Uterus (tissue), 4 donors: ENCODE results near the gene CDCA5. TPM values are rescaled to one million over a fixed set of nuclear protein-coding genes. Genes with fewer than 3 reads are reported as not detected.

Experiments used
- DNase-seq, 2 donors: peaks; one replicate each; pipeline ENCODE4 v3.0.0-alpha.2; 2019 to 2020
- H3K27ac ChIP-seq, 2 donors: fragments of 200-600 bp; sonication (generic); 1 replicate in 1 of 2; 2 replicates in 1 of 2; pipeline ENCODE4 v1.5.1; 2016 to 2018
- H3K27me3 ChIP-seq, 2 donors: fragments of 200-600 bp; sonication (generic); one replicate each; pipeline ENCODE4 v1.5.1; 2018 to 2019; ENCODE audit warnings: control low read depth in 1 of 2
- H3K36me3 ChIP-seq, 2 donors: fragments of 200-600 bp; sonication (generic); one replicate each; pipeline ENCODE4 v1.5.1; 2019; ENCODE audit warnings: control low read depth in 1 of 2
- H3K4me1 ChIP-seq, 2 donors: fragments of 200-600 bp; sonication (generic); one replicate each; pipeline ENCODE4 v1.5.1; 2018 to 2019; ENCODE audit warnings: control low read depth in 1 of 2
- H3K4me3 ChIP-seq, 2 donors: fragments of 200-600 bp; sonication (generic); 1 replicate in 1 of 2; 2 replicates in 1 of 2; pipeline ENCODE4 v1.5.1; 2018 to 2019; ENCODE audit warnings: mild to moderate bottlenecking in 1 of 2
- H3K9me3 ChIP-seq, 2 donors: fragments of 200-600 bp; sonication (generic); one replicate each; pipeline ENCODE4 v1.5.1; 2019; ENCODE audit warnings: control low read depth in 1 of 2
- POLR2A ChIP-seq, 2 donors: fragments of 450-650 bp; IDR thresholded peaks; one replicate each; pipeline ENCODE4 v1.6.1; 2016; ENCODE audit warnings: antibody characterized with exemption in 2 of 2, mild to moderate bottlenecking in 1 of 2, moderate library complexity in 1 of 2
- intact Hi-C: fragments of 100-400 bp; cut with DNase I; formaldehyde crosslinking; loops from one replicate; pipeline ENCODE4 v1.15.1; 2023; ENCODE audit warnings: low total_unique reads
- total RNA-seq, 4 donors: library from RNA; depleted of rRNA in 3 of 4; stranded (reverse); fragments of >200 nt in 3 of 4; gene quantifications; one replicate each; pipeline versions ENCODE4 v1.1.0 to v1.2.4, GENCODE V29; 2014 to 2023
- TF ChIP-seq, protein P1 (sequence below), 4 experiments: fragments of 200-600 bp in 2 of 4; fragments of 450-650 bp in 2 of 4; sonication (generic) in 2 of 4; IDR thresholded peaks; one replicate each; pipeline ENCODE4 v1.5.1; 2016 to 2019; ENCODE audit warnings: antibody characterized with exemption in 4 of 4, mild to moderate bottlenecking in 2 of 4, moderate library complexity in 1 of 4
- donor health status: DM: yes; HTN: yes; CAD: no.

Gene CDCA5
- total RNA-seq, 4 donors from 2014 or later = 0.30 to 7.1 (median 0.77) TPM; not detected in 1

DNA sequence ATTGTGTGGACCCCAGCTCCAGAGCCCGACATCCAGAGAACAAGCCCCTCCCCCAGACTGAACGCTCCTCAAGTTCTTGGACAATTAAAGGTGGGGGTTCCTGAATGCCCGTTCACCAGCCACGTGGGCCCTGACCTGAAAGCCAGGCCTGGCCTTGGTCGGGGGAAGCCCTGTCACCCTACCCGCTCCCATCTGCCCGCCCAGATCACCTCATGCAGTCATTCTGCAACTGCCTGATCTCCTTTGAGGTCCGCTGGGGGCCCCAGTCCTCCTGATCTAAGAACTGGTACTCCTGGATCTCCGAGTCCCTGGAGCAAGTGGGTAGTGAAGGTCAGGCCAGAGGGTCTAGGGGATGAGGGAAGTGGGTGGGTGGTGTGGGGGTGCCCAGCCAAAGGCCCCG is 16.4 kb downstream of the CDCA5 start:
- TF ChIP-seq, protein P1, sequence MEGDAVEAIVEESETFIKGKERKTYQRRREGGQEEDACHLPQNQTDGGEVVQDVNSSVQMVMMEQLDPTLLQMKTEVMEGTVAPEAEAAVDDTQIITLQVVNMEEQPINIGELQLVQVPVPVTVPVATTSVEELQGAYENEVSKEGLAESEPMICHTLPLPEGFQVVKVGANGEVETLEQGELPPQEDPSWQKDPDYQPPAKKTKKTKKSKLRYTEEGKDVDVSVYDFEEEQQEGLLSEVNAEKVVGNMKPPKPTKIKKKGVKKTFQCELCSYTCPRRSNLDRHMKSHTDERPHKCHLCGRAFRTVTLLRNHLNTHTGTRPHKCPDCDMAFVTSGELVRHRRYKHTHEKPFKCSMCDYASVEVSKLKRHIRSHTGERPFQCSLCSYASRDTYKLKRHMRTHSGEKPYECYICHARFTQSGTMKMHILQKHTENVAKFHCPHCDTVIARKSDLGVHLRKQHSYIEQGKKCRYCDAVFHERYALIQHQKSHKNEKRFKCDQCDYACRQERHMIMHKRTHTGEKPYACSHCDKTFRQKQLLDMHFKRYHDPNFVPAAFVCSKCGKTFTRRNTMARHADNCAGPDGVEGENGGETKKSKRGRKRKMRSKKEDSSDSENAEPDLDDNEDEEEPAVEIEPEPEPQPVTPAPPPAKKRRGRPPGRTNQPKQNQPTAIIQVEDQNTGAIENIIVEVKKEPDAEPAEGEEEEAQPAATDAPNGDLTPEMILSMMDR (IDR thresholded peaks at IDR 0.05) = no peak
- TF ChIP-seq POLR2A (IDR thresholded peaks at IDR 0.05) = no peak
- H3K27me3 ChIP-seq = no peaks in the 10 kb centered on the region
- intact Hi-C loops = no loop called here

DNA sequence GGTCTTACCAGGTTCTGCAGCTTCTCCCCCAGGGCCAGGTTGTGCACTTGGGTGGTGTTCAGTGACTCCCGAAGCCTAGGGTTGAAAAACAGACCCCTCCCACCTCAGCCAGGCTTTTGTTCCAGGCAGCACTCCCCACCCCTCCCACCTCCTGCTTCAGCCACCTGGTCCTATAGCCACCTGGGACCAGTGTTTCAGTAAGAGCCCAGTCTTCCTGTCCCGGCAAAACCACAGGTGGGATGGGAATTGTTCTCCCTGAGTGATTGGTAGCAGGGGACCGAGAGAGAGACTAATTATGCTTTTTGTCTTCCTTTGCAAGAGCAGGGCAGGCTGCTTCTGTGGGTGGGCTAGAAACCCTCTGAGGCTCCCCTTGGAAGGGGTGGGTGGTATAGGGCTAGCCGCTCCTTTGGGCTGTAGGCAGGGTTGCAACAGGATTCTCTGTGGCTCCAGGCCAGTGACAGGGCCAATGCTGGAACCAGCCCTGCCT is 17.0 kb downstream of the CDCA5 start:
- no peak for DNase-seq
- no peak for TF ChIP-seq POLR2A (IDR thresholded peaks at IDR 0.05)
- TF ChIP-seq, protein P1 (IDR thresholded peaks at IDR 0.05) = no peak
- Histone ChIP-seq H3K4me3 (no peak overlapping the region), H3K27ac (no peak overlapping the region), H3K9me3 (no peaks in the 10 kb centered on the region), H3K27me3 (no peaks in the 10 kb centered on the region), H3K36me3 (no peaks in the 10 kb centered on the region), H3K4me1 (no peaks in the 10 kb centered on the region)
- intact Hi-C loops = no loop called here

More for the DNA sequence above, 16.4 kb downstream of the CDCA5 start:
- DNase-seq = no peak
- H3K36me3 ChIP-seq = no peaks in the 10 kb centered on the region
- H3K9me3 ChIP-seq = no peaks in the 10 kb centered on the region
- no peak overlapping the region for H3K27ac ChIP-seq
- H3K4me1 ChIP-seq = no peaks in the 10 kb centered on the region
- H3K4me3 ChIP-seq = no peak overlapping the region

- Histone ChIP-seq H3K4me1 (no peaks in the 10 kb centered on the region), H3K27ac (no peak overlapping the region), H3K27me3 (no peaks in the 10 kb centered on the region), H3K9me3 (no peaks in the 10 kb centered on the region), H3K4me3 (no peak overlapping the region), H3K36me3 (no peaks in the 10 kb centered on the region)
- TF ChIP-seq, protein P1 (IDR thresholded peaks at IDR 0.05) = no peak
- no peak for TF ChIP-seq POLR2A (IDR thresholded peaks at IDR 0.05)
- DNase-seq = no peak
- intact Hi-C loops = no loop called here
These were observed 17.5 kb downstream of the CDCA5 start for GRCh38 chr11:65066315-65066714.

DNA sequence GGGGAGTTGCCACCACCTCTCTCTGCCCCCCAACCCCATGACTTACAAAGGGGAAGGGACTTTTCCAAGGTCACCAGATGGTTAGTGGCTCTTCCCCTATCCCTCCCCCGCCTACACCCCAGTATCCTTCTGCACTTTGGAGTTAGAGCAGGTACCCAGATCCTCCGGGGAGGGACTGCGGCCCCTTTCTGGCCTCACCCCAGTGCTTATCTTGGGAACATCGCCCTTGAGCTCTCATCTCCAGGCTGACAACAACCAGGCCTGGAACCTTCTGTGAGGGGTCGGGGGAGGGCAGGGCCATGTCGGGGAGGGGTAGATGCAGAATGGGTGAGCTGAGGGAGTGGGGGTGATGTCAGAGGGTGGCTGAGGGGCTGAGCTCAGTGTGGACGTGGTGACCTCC is 18.0 kb downstream of the CDCA5 start:
- Histone ChIP-seq H3K27me3 (no peaks in the 10 kb centered on the region), H3K27ac (no peak overlapping the region), H3K4me1 (no peaks in the 10 kb centered on the region), H3K9me3 (no peaks in the 10 kb centered on the region), H3K4me3 (no peak overlapping the region), H3K36me3 (no peaks in the 10 kb centered on the region)
- intact Hi-C loops = no loop called here
- no peak for TF ChIP-seq POLR2A (IDR thresholded peaks at IDR 0.05)
- TF ChIP-seq, protein P1 (IDR thresholded peaks at IDR 0.05) = no peak
- DNase-seq = no peak

DNA sequence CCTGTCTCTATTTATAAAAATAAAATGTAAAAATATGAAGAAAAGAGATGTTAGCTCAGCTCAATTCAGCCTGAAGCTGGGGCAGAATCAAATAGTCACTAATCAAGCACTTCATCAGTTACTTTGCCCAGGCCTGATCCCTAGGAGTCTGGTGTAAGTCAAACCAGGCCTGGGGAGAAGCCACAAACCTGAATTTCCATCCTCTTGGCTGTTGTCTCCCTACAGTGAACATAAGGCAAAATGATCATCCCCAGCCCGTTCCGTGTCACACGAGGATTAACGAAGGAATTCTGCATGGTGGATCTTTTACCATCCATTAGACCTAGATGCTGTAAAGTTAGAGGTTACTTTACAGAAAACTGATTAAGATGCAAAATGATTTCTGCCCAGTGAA is 19.0 kb downstream of the CDCA5 start:
- Histone ChIP-seq H3K27me3 (no peaks in the 10 kb centered on the region), H3K36me3 (no peaks in the 10 kb centered on the region), H3K27ac (no peak overlapping the region), H3K4me1 (no peaks in the 10 kb centered on the region), H3K9me3 (no peaks in the 10 kb centered on the region), H3K4me3 (no peak overlapping the region)
- intact Hi-C loops = no loop called here
- DNase-seq = no peak
- TF ChIP-seq POLR2A (IDR thresholded peaks at IDR 0.05) = no peak
- TF ChIP-seq, protein P1 (IDR thresholded peaks at IDR 0.05) = no peak
